ENCODE results near the gene MMP20. TPM values are rescaled to one million over a fixed set of nuclear protein-coding genes. Genes with fewer than 3 reads are reported as not detected.
A peak's percentile ranks its signal among the peaks of the same experiment; 100 is the strongest.

The MMP20 gene
- total RNA-seq, 1 donor from 2014 or later, result not detected

DNA sequence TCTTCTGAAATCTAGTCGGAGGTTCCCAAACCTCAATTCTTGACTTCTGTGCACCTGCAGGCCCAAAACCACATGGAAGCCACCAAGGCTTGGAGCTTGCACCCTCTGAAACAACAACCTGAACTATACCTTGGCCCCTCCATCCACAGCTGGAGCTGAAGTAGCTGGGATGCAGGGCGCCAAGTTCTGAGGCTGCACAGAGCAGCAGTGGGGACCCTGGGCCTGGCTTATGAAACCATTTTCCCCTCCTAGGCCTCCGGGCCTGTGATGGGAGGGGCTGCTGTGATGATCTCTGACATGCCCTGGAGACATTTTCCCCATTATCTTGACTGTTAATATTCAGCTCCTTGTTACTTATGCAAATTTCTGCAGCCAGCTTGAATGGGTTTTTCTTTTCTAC is 56.3 kb downstream of the MMP20 start:
- no peak overlapping the region for H3K9ac ChIP-seq (ENCODE audit: low read depth in 1 of 3, low read length in 3 of 3)
- no peaks in the 10 kb centered on the region for H3K9me3 ChIP-seq (ENCODE audit: control insufficient read depth in 3 of 3, low read length in 3 of 3)
- H3K27me3 ChIP-seq (ENCODE audit: control insufficient read depth in 3 of 3, insufficient read depth in 3 of 3, low read length in 3 of 3), result no peaks in the 10 kb centered on the region
- H3K4me1 ChIP-seq (ENCODE audit: control insufficient read depth in 3 of 3, insufficient read depth in 3 of 3, low read length in 3 of 3), result no peaks in the 10 kb centered on the region
- H3K4me3 ChIP-seq (ENCODE audit: low read length in 3 of 3), result no peak overlapping the region
- H3K36me3 ChIP-seq (ENCODE audit: control insufficient read depth in 3 of 3, insufficient read depth in 3 of 3, low read length in 3 of 3), result no peaks in the 10 kb centered on the region
- H3K27ac ChIP-seq (ENCODE audit: low read depth, low read length), result no peak overlapping the region

DNA sequence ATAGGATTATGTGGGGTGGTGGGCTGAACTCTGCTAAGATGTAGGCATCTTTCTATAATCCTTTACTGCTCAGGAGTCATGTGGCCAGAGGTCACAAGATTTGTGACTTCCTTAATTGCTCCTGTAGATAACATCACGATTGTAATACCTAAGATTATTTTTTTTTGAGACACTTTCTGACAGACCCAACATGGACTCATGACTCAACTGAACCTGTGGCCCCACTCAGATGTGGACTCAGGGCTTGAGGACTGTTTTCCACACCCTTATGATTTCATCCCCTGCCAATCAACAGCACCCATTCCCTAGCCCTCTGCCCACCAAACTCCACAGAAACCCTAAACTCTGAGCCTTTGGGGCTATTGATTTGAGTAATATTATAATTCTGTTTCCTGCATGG is 59.0 kb downstream of the MMP20 start:
- Histone ChIP-seq H3K4me1 (ENCODE audit: control insufficient read depth in 3 of 3, insufficient read depth in 3 of 3, low read length in 3 of 3) (no peaks in the 10 kb centered on the region), H3K9me3 (ENCODE audit: control insufficient read depth in 3 of 3, low read length in 3 of 3) (no peaks in the 10 kb centered on the region), H3K27ac (ENCODE audit: low read depth, low read length) (no peak overlapping the region), H3K36me3 (ENCODE audit: control insufficient read depth in 3 of 3, insufficient read depth in 3 of 3, low read length in 3 of 3) (no peaks in the 10 kb centered on the region), H3K4me3 (ENCODE audit: low read length in 3 of 3) (no peak overlapping the region), H3K27me3 (ENCODE audit: control insufficient read depth in 3 of 3, insufficient read depth in 3 of 3, low read length in 3 of 3) (no peaks in the 10 kb centered on the region), H3K9ac (ENCODE audit: low read depth in 1 of 3, low read length in 3 of 3) (no peak overlapping the region)

DNA sequence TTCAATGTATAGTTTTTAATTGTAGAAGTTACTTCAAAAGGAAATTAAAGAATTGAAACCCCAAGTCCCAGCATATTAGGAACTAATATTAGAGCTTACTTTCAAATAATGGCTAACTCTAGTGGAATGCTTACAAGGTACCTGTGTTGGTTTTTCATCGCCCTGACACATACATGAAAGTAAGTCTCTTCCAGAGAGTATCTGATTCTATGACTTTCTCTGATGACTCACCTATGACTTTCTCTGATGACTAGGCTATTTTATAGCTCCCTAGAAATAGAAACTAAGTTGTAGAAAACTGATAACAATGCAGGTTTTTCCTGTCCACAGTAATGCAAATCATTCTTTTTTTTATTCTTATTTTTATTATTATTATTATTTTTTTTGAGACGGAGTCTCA is 61.0 kb downstream of the MMP20 start:
- no peak overlapping the region for H3K4me3 ChIP-seq (ENCODE audit: low read length in 3 of 3)
- no peak overlapping the region for H3K27ac ChIP-seq (ENCODE audit: low read depth, low read length)
- H3K4me1 ChIP-seq (ENCODE audit: control insufficient read depth in 3 of 3, insufficient read depth in 3 of 3, low read length in 3 of 3), result no peaks in the 10 kb centered on the region
- no peaks in the 10 kb centered on the region for H3K27me3 ChIP-seq (ENCODE audit: control insufficient read depth in 3 of 3, insufficient read depth in 3 of 3, low read length in 3 of 3)
- no peaks in the 10 kb centered on the region for H3K36me3 ChIP-seq (ENCODE audit: control insufficient read depth in 3 of 3, insufficient read depth in 3 of 3, low read length in 3 of 3)
- H3K9ac ChIP-seq (ENCODE audit: low read depth in 1 of 3, low read length in 3 of 3), result no peak overlapping the region
- no peaks in the 10 kb centered on the region for H3K9me3 ChIP-seq (ENCODE audit: control insufficient read depth in 3 of 3, low read length in 3 of 3)

DNA sequence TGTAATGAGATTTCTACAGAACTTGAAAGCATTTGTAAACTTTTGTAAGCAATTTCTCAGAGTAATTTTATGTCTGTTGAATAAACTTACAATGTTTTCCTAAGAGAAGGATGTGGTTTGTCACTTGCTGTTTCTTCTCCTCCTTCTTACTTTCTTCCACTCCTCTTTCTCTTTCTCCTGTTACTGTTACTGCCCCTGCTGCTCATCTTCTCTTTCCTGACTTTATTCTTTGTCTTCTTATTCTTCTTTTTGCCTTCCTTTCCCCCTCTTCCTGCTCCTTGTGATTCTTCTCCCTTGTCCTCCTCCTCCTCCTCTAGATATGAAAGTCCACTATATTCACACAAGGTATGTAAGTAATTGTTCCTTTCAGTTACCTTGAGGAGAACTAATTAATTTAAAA is 63.5 kb downstream of the MMP20 start:
- Histone ChIP-seq H3K4me1 (ENCODE audit: control insufficient read depth in 3 of 3, insufficient read depth in 3 of 3, low read length in 3 of 3) (no peaks in the 10 kb centered on the region), H3K9ac (ENCODE audit: low read depth in 1 of 3, low read length in 3 of 3) (no peak overlapping the region), H3K4me3 (ENCODE audit: low read length in 3 of 3) (no peak overlapping the region), H3K36me3 (ENCODE audit: control insufficient read depth in 3 of 3, insufficient read depth in 3 of 3, low read length in 3 of 3) (no peaks in the 10 kb centered on the region), H3K27me3 (ENCODE audit: control insufficient read depth in 3 of 3, insufficient read depth in 3 of 3, low read length in 3 of 3) (no peaks in the 10 kb centered on the region), H3K9me3 (ENCODE audit: control insufficient read depth in 3 of 3, low read length in 3 of 3) (no peaks in the 10 kb centered on the region), H3K27ac (ENCODE audit: low read depth, low read length) (no peak overlapping the region)

DNA sequence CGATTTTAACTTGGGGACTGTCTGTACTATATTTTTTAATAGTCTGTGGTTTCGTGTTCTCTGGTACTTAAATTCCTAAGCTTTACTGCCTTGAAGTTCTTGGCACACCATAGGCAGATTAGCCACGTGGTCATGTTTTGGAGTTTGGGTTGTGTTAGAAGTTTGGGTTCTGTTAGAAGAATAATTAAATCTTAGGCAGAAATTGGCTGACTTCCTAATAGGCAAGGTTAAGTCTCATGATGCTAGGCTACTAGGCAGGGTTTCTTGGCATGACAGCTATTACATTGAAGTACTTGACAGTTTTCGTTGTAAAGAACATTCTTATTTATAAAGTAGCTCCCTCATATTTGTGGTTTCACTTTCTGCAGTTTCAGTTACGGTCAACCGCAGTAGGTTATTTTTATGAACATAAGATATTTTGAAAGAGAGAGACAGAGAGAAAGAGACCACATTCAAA is 64.5 kb downstream of the MMP20 start:
- Histone ChIP-seq H3K9me3 (ENCODE audit: control insufficient read depth in 3 of 3, low read length in 3 of 3) (no peaks in the 10 kb centered on the region), H3K27ac (ENCODE audit: low read depth, low read length) (no peak overlapping the region), H3K9ac (ENCODE audit: low read depth in 1 of 3, low read length in 3 of 3) (peak overlapping the region in 1 of 3 donors; percentile 57), H3K36me3 (ENCODE audit: control insufficient read depth in 3 of 3, insufficient read depth in 3 of 3, low read length in 3 of 3) (no peaks in the 10 kb centered on the region), H3K4me1 (ENCODE audit: control insufficient read depth in 3 of 3, insufficient read depth in 3 of 3, low read length in 3 of 3) (no peaks in the 10 kb centered on the region), H3K4me3 (ENCODE audit: low read length in 3 of 3) (peak overlapping the region in 2 of 3 donors; percentile 37 to 70), H3K27me3 (ENCODE audit: control insufficient read depth in 3 of 3, insufficient read depth in 3 of 3, low read length in 3 of 3) (no peaks in the 10 kb centered on the region)

DNA sequence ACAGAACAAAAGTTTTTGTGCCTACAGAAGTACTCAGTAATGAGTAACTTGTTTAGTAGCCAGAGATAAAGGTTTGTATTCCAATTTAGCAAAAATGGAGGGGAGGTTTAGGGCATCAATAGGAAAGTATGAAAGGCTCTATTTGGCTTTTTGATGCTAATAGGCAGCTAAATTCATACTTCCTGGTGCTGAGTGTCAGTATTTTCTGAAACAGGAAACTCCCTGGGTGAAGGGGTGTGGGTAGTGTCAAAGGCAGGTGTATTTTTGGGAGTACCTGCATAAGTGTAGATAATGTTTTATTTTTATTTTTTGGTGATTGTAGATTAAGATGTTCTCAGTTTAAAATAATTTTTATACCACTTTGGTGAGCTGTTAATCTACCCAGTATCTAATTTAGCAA is 65.3 kb downstream of the MMP20 start:
- H3K27ac ChIP-seq (ENCODE audit: low read depth, low read length), result no peak overlapping the region
- no peaks in the 10 kb centered on the region for H3K9me3 ChIP-seq (ENCODE audit: control insufficient read depth in 3 of 3, low read length in 3 of 3)
- H3K27me3 ChIP-seq (ENCODE audit: control insufficient read depth in 3 of 3, insufficient read depth in 3 of 3, low read length in 3 of 3), result no peaks in the 10 kb centered on the region
- no peaks in the 10 kb centered on the region for H3K4me1 ChIP-seq (ENCODE audit: control insufficient read depth in 3 of 3, insufficient read depth in 3 of 3, low read length in 3 of 3)
- no peak overlapping the region for H3K4me3 ChIP-seq (ENCODE audit: low read length in 3 of 3)
- H3K36me3 ChIP-seq (ENCODE audit: control insufficient read depth in 3 of 3, insufficient read depth in 3 of 3, low read length in 3 of 3), result no peaks in the 10 kb centered on the region
- no peak overlapping the region for H3K9ac ChIP-seq (ENCODE audit: low read depth in 1 of 3, low read length in 3 of 3)

DNA sequence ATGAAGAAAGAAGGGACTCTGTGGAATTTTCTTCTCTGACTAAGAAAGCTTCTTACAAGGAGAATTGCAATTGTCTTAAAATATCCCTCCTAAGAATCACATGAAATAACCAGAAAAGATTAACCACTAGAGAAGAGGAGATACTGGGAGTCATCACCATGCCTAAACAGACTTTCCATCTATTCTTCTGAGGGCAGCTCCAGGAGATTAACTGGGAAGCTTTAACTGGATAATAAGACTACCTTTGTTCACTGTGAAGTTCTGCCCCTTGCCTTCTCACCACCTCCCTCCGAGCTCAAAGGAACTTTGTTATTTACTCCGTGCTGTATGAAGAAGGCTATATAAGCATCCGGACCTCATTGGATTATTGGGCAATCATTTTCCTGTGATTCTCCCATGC is 70.0 kb downstream of the MMP20 start:
- Histone ChIP-seq H3K4me3 (ENCODE audit: low read length in 3 of 3) (no peak overlapping the region), H3K27me3 (ENCODE audit: control insufficient read depth in 3 of 3, insufficient read depth in 3 of 3, low read length in 3 of 3) (no peaks in the 10 kb centered on the region), H3K27ac (ENCODE audit: low read depth, low read length) (no peak overlapping the region), H3K4me1 (ENCODE audit: control insufficient read depth in 3 of 3, insufficient read depth in 3 of 3, low read length in 3 of 3) (no peaks in the 10 kb centered on the region), H3K9ac (ENCODE audit: low read depth in 1 of 3, low read length in 3 of 3) (no peak overlapping the region), H3K9me3 (ENCODE audit: control insufficient read depth in 3 of 3, low read length in 3 of 3) (no peaks in the 10 kb centered on the region), H3K36me3 (ENCODE audit: control insufficient read depth in 3 of 3, insufficient read depth in 3 of 3, low read length in 3 of 3) (no peaks in the 10 kb centered on the region)

DNA sequence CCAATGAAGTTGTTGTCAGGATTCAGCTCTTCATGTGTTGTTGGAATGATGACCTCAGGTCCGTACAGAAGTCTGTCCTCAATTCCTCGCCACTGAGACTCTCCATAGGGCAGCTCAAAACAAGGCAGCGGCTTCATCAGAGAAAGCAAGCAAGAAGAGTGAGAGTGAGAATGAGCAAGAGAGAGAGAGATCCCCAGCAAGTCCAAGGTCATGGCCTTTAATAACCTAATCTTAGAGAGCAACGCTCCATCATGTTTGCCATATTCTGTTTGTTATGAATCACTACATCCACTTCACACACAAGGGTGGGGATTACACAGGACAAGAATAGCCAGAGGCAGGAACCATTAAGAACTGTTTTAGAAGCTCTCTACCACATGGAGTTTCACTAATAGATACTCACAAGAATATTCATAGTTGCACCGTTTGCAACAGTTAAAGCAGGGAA is 71.3 kb downstream of the MMP20 start:
- Histone ChIP-seq H3K36me3 (ENCODE audit: control insufficient read depth in 3 of 3, insufficient read depth in 3 of 3, low read length in 3 of 3) (no peaks in the 10 kb centered on the region), H3K27ac (ENCODE audit: low read depth, low read length) (no peak overlapping the region), H3K9me3 (ENCODE audit: control insufficient read depth in 3 of 3, low read length in 3 of 3) (no peaks in the 10 kb centered on the region), H3K9ac (ENCODE audit: low read depth in 1 of 3, low read length in 3 of 3) (no peak overlapping the region), H3K4me3 (ENCODE audit: low read length in 3 of 3) (no peak overlapping the region), H3K27me3 (ENCODE audit: control insufficient read depth in 3 of 3, insufficient read depth in 3 of 3, low read length in 3 of 3) (no peaks in the 10 kb centered on the region), H3K4me1 (ENCODE audit: control insufficient read depth in 3 of 3, insufficient read depth in 3 of 3, low read length in 3 of 3) (no peaks in the 10 kb centered on the region)

DNA sequence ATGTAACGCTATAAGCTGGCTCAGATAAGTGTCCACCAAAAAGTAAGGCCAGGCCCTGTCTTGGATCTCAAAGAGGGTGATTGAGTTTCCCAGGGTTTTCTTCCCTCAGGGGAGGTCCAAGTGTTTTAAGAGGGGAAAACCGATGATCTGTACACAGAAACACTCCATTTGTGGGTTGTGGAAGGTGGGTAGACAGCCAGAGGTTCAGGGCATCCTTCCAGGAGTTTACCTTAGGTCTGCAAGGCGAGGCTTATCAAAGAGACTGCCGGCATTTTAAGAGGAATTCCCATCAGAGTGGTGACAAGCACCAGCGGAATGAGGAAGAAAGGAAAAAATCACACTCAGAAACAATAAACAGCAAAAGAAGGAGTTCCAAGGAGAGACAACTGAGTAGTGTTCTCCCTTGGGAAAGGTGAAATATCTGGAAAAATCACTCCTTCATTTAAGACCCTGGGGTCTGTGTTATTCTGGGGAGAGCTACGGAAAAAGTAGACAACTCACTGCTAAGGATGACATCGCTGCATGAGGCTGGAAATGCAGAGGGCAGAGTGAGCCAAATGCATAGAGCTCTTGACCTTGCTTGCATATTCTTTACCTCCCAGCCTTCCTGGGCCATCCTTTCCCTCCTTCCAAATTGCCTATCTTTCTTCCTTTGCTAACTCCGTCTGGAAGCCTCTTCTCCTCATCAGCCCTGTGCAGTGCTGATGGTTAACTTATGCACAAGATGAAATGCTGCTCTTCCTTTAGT is 72.5 kb downstream of the MMP20 start:
- Histone ChIP-seq H3K27me3 (ENCODE audit: control insufficient read depth in 3 of 3, insufficient read depth in 3 of 3, low read length in 3 of 3) (no peaks in the 10 kb centered on the region), H3K4me3 (ENCODE audit: low read length in 3 of 3) (no peak overlapping the region), H3K4me1 (ENCODE audit: control insufficient read depth in 3 of 3, insufficient read depth in 3 of 3, low read length in 3 of 3) (no peaks in the 10 kb centered on the region), H3K27ac (ENCODE audit: low read depth, low read length) (no peak overlapping the region), H3K9me3 (ENCODE audit: control insufficient read depth in 3 of 3, low read length in 3 of 3) (no peaks in the 10 kb centered on the region), H3K36me3 (ENCODE audit: control insufficient read depth in 3 of 3, insufficient read depth in 3 of 3, low read length in 3 of 3) (no peaks in the 10 kb centered on the region), H3K9ac (ENCODE audit: low read depth in 1 of 3, low read length in 3 of 3) (no peak overlapping the region)

DNA sequence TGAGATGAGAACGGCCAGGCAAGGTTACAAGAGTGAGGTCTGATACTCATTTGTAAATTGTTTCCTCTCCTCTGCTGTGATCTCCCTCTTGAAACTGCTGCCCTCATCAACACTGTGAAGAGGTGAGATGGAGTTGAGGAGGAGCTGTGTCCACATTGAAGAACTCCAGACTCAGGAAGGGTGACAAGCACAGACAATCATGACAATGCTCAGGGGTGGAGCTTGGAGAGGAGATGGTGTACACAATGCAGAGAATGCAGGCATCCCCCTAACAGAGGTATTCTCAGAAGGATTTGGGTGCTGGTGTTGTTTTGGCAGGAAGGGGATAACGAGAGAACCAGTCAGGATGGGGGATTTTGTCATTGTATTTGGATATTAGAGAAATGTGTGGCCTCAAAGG is 73.1 kb downstream of the MMP20 start:
- H3K4me3 ChIP-seq (ENCODE audit: low read length in 3 of 3), result no peak overlapping the region
- no peaks in the 10 kb centered on the region for H3K9me3 ChIP-seq (ENCODE audit: control insufficient read depth in 3 of 3, low read length in 3 of 3)
- no peak overlapping the region for H3K27ac ChIP-seq (ENCODE audit: low read depth, low read length)
- no peaks in the 10 kb centered on the region for H3K27me3 ChIP-seq (ENCODE audit: control insufficient read depth in 3 of 3, insufficient read depth in 3 of 3, low read length in 3 of 3)
- no peak overlapping the region for H3K9ac ChIP-seq (ENCODE audit: low read depth in 1 of 3, low read length in 3 of 3)
- no peaks in the 10 kb centered on the region for H3K4me1 ChIP-seq (ENCODE audit: control insufficient read depth in 3 of 3, insufficient read depth in 3 of 3, low read length in 3 of 3)
- H3K36me3 ChIP-seq (ENCODE audit: control insufficient read depth in 3 of 3, insufficient read depth in 3 of 3, low read length in 3 of 3), result no peaks in the 10 kb centered on the region

Data from skeletal muscle tissue (tissue), 4 donors.